Erythroblast (primary cell): Measurements from ENCODE around the gene LRRC9.
"Not testable (repeated sequence)": the region's sequence is repeated elsewhere in the genome, so short reads cannot be mapped to it uniquely, and the experiment has no call there.

Source experiments
- DNase-seq, 2 experiments: peaks; one replicate each; lab custom pipeline; 2025; lab: John Stamatoyannopoulos, UW
- GATA1 ChIP-seq: IDR thresholded peaks from 2 replicates; pipeline ENCODE4 v1.6.1; 2011; ENCODE audit warnings: low read depth, mild to moderate bottlenecking, control low read depth, low read length, moderate library complexity
- POLR2A ChIP-seq: IDR thresholded peaks from 2 replicates; pipeline ENCODE4 v1.6.1; 2011; ENCODE audit warnings: mild to moderate bottlenecking, low read length

Gene LRRC9

DNA sequence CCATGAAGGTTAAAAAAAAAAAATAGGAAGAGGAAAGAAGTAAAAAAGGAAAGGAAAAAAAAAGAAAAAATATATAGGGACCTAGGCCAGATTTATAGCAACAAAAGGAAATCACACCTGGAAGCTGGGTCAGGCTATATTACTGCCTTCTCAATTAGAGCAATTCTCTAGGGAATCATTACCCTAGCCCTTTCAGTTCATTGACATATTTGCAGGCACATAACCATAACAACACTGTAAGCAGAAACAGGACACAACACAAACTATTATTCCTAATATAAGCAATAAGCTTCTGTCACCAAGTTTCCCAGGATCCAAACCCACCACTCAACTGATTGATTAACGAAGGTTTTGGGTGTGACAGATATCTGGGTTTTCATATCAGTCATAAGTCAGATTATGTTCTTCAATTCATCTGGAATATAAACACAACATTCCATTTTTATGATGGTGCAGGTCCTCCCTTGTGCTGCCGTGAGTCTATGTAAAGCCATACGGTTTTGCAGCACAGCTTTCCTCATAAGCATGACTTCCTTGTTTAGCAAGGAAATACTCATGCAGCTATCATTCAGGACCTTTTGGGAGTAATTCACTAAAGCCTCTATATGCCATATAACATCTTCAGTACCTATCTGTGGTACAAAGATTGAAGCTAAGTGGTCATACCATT is 176.0 kb downstream of the LRRC9 start:
- no peak for DNase-seq
- TF ChIP-seq POLR2A = no peak
- no peak for TF ChIP-seq GATA1

DNA sequence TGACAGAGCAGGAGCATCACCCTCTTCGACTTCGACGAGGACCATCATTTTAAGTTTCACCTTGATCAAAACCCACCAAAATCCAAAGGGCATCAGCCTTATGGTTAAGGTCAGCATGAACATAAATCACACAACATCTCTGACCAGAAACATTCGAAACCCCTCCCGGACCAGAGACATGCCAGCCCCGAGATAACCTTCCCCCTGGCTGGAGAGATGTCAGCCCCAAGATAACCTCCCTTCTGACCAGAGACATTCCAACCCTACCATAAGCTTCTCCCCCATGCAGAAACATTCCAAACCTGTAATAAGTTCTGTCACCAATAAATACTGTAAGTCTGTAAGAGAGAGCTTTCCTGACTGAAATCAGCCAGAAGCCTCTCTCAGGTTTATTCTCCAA is 178.0 kb downstream of the LRRC9 start:
- DNase-seq = no peak
- TF ChIP-seq GATA1 = no peak
- TF ChIP-seq POLR2A = no peak

DNA sequence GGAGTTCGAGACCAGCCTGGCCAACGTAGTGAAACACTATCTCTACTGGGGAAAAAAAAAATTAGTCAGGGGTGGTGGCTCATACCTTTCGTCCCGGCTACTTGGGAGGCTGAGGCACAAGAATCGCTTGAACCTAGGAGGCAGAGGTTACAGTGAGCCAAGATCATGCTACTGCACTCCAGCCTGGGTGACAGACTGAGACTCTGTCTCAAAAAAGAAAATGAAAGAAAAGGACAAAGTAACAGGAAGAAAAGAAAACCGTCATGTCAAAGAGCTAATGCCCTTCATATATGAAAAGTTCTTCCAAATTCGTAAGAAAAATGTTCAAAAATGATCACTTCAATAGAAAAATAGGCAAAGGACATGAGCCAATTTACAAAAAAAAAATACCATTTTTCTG is 179.9 kb downstream of the LRRC9 start:
- not testable (repeated sequence) for DNase-seq

DNA sequence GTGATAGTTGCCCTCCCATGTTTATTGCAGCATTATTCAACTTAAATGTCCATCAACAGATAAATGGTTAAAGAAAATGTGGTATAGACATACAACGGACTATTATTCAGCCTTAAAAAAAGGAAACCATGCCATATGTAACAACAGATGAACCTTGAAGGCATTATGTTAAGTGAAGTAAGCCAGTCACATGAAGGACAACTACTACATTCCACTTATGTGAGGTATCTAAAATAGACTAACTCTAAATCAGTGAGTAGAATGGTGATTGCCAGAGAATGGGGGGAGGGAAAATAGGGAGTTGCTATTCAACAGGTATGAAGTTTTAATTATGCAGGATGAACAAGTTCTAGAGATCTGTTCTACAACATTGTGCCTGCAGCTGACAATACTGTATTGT is 181.8 kb downstream of the LRRC9 start:
- DNase-seq = no peak
- TF ChIP-seq POLR2A = no peak
- TF ChIP-seq GATA1 = no peak

DNA sequence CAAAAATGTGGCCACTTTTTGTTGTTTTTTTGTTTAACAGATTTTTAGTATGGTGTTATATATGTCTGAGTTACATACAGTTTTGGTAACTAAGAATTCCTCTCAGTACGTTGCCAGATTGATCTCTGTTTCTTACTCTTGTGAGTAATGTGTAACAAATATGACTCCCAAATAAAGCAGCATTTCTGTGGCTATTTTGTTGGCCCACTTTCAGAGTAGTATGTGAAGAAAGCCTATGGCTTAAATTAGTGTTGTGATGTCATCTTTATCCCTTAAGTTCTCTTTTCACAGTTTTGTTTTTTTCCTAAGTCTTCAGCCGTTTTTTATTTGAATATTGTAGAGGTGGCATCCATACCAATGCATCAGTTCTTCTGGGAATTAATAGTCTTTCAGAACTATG is 182.4 kb downstream of the LRRC9 start:
- TF ChIP-seq POLR2A (no peak), GATA1 (no peak)
- no peak for DNase-seq

DNA sequence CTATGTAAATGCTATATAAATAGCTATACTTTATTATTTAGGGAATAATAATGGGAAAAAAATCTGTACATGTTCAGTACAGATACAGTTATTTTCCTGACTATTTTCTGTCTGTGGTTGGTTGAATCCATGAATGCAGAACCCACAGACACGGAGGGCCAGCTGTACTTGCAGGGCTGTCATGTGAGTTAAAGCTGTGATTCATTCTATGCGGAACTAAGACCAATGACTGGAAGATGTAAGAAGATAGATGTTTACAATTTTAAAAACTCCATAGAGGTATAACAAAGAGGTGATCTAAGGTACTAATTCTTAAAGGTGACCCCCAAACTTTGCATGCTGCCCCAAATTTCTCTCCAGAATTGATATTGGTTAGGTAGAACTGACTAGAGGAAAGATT is 186.4 kb downstream of the LRRC9 start:
- TF ChIP-seq GATA1 = no peak
- TF ChIP-seq POLR2A = no peak
- no peak for DNase-seq

DNA sequence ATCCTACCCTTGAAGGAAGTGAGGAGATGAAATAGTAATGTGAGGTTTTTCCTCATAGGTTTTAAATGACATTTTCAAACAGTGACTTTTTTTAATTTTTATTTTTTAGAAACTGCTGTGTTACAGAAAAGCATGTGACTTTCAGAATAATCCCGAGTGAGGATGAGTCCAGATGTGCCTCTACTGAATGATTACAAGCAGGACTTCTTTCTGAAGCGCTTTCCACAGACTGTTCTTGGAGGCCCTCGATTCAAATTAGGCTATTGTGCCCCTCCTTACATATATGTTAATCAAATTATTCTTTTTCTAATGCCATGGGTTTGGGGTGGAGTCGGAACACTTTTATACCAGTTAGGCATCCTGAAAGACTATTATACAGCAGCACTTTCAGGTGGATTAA is 187.5 kb downstream of the LRRC9 start:
- DNase-seq = no peak
- TF ChIP-seq POLR2A (no peak), GATA1 (no peak)

DNA sequence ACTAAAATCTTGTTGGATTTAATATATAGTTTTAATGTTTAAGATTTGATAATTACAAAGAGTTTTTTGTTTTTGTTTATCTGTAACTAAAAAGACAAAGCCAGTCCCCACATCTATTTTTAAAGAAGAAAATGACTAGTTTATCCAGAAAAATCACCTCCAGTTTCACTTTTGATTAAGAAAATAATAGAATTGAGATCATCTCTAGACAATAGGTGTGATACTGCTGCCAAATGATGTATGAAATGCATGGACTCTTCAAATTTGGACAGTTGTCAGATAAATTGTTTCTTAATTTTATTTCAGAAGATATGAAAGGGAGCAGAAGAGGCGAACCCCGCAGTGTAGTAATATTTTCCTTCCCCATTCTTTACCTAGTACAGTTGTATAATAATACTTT is 191.8 kb downstream of the LRRC9 start:
- DNase-seq = no peak
- TF ChIP-seq GATA1 = no peak
- TF ChIP-seq POLR2A = no peak
